DMS79 (cell line): ENCODE measurements around the gene MIPOL1.
"Not testable (repeated sequence)": the region's sequence is repeated elsewhere in the genome, so short reads cannot be mapped to it uniquely, and the experiment has no call there.

ENCODE experiments used
- DNase-seq: peaks from one replicate; lab custom pipeline; 2025; lab: John Stamatoyannopoulos, UW

The MIPOL1 gene

GRCh38 chr14:37285220-37285619, 87.5 kb downstream of the MIPOL1 start:
- DNase-seq: no peak

GRCh38 chr14:37289688-37290087, 92.0 kb downstream of the MIPOL1 start:
- DNase-seq: no peak

GRCh38 chr14:37295262-37295661, 97.5 kb downstream of the MIPOL1 start:
- not testable (repeated sequence) for DNase-seq

GRCh38 chr14:37311252-37311651, 113.5 kb downstream of the MIPOL1 start:
- DNase-seq: no peak

- DNase-seq: no peak
These were observed 121.2 kb downstream of the MIPOL1 start for GRCh38 chr14:37318938-37319337.

GRCh38 chr14:37320106-37320505, 122.4 kb downstream of the MIPOL1 start:
- DNase-seq: no peak

GRCh38 chr14:37325332-37325731, 127.6 kb downstream of the MIPOL1 start:
- no peak for DNase-seq

- no peak for DNase-seq
These were observed 128.7 kb downstream of the MIPOL1 start for GRCh38 chr14:37326434-37326833.

- DNase-seq: not testable (repeated sequence)
These were observed 130.2 kb downstream of the MIPOL1 start for GRCh38 chr14:37327933-37328332.

- no peak for DNase-seq
These were observed 130.9 kb downstream of the MIPOL1 start for GRCh38 chr14:37328673-37329072.

- DNase-seq: no peak
These were observed 131.7 kb downstream of the MIPOL1 start for GRCh38 chr14:37329189-37330001.

GRCh38 chr14:37330910-37331309, 133.2 kb downstream of the MIPOL1 start:
- DNase-seq: no peak

- no peak for DNase-seq
These were observed 142.6 kb downstream of the MIPOL1 start for GRCh38 chr14:37340353-37340752.

GRCh38 chr14:37343307-37344094, 145.8 kb downstream of the MIPOL1 start:
- DNase-seq: no peak

- DNase-seq: no peak
These were observed 165.9 kb downstream of the MIPOL1 start for GRCh38 chr14:37363661-37364060.

GRCh38 chr14:37369425-37369824, 171.7 kb downstream of the MIPOL1 start:
- no peak for DNase-seq

- DNase-seq: no peak
These were observed 177.8 kb downstream of the MIPOL1 start for GRCh38 chr14:37375566-37375965.

- DNase-seq: no peak
These were observed 179.3 kb downstream of the MIPOL1 start for GRCh38 chr14:37376944-37377609.

- DNase-seq: peak; percentile 3
These were observed 187.3 kb downstream of the MIPOL1 start for GRCh38 chr14:37384870-37385596.

- not testable (repeated sequence) for DNase-seq
These were observed 199.6 kb downstream of the MIPOL1 start for GRCh38 chr14:37397157-37397940.

GRCh38 chr14:37397941-37398215, 200.1 kb downstream of the MIPOL1 start:
- DNase-seq: no peak
